Measurements from ENCODE around the gene MOB3B.
"Not testable (repeated sequence)": the region's sequence is repeated elsewhere in the genome, so short reads cannot be mapped to it uniquely, and the experiment has no call there.

Gene MOB3B

DNA sequence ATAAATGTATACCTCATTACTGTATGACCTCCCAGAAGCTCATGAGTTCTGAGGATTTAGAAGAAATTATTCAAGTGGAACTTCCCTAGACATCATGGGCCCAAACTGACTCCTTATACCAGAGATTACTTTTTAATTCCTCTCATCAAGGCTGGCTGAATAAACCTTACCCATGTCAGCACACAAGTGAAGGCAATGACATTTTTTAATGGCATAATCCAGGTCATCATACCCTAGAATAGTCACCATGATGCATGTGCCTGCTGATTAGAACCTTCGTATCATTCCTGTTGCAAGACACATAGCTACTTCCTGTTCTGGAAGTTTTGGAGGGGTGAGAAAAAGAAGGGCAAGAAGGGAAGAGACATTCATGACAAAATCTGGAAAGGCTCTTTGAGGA is 55.3 kb downstream of the MOB3B start:
- no peak for DNase-seq (ENCODE audit: low read depth)

DNA sequence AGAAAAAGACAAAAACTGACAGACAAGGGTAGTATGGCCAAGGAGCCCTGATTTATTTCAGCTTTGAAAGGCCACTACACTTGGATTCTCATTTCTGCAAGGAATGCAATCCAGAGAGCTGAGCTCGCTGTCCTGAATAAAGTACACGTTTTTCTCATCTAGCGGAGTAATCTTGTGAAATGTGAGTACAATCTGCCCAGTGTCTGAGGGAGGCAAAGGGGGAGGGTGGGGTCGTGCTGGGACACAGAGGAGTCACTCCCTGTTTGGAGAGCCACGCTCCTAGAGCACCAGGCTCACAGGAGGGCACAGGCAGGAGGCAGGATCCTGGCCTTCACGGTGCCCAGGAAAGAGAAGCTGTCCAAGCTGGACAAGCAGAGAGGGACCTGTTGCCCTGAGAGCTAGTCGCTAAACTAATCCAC is 56.5 kb downstream of the MOB3B start:
- DNase-seq (ENCODE audit: low read depth), result peak; percentile 36

DNA sequence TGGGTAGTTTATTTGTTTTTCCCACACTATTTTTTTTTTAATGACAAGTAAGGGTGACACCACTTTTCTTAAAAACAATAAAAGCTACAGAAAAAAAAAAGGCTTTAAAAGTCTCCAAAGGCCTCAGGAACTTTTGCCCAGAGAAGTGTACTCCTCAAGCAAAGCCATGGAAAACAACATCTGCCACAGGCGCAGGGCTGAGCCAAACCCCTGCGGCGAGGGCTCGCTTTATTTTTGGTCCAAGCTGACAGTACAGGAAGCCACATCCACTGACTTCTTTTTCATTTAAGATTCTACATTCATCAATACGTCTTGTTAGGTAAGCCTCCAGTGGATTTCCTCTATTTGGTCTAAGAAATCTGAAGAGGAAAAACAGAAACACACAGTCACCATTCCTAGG is 57.4 kb downstream of the MOB3B start:
- peak; percentile 17 for DNase-seq (ENCODE audit: low read depth)

DNA sequence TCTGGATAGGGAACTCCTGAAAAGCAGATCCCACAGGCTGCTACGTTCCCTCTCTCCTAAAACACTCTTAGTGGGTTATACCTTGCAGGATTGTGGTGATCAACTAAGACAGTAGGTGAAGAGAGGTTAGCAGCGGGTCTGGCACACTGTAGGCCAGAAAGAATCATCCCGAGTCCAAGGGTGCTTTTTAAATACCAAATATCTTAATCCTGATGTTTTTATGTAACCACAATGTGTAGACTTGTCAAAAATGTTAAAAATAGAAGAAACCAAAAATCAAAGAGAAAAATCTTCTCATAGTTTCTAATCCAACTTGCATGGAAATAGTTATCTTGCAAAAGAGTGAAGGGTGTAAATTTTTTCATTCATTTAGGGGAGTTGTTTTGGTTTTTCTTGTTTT is 57.8 kb downstream of the MOB3B start:
- DNase-seq (ENCODE audit: low read depth), result no peak

DNA sequence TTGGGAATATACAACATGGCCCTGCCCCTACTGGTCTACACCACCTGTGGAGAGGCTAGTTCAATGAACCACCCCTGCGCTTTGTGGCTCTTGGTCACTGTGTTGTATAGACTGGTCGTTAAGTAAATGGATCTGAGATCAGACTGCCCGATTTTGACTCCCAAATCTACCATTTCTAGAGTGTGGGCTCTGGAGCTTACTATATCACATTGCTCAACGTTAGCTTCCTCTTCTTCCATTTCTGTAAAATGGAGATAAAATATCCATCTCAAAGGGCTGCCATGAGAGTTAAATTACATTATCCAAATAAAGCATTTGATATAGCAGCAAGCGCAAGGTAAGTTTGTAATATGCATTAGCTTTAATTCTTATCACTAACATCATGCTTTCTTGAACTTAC is 58.2 kb downstream of the MOB3B start:
- no peak for DNase-seq (ENCODE audit: low read depth)

DNA sequence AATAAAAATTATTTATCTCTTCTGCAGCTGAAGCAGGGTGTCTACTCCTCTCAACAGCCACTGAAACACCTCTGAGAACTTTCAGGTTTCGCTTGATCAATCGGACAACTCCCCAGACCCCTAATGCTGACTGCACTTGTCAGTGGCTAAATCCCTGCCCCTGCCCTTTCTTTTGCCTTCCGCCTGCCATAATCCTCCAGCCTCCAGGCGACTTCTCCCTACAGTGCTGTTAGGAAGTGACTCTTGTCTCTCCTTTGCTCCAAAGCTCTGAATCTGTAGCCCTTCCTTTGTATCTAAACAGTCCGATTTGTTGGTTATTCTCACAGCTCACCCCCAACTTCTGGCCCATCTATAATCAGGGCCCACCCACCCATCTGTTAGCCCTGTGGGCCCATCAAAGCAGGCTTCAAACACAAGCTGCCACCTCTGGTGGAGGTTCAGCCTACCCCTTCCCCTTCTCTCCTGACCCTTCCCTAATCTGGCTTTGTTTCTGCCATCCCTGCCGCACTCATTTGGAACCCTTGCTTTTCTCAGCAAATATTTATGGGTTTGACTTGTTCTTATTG is 59.2 kb downstream of the MOB3B start:
- DNase-seq (ENCODE audit: low read depth), result no peak

DNA sequence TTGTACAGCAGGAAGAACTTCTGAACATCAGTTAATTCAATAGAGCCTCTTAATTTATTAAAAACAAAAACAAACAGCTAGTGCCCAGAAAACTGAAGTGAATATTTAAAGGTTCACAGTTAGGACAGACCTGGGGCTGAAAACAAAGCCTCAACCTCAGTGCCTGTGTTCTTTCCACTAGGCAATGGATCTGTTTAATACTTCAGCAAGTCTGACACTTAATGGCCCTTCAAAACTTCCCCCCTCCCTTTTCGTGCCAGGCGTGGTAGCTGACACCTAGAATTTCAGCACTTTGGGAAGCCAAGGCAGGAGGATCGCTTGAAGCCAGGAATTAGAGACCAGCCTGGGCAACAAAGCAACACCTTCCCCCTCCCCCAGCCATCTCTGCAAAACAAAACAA is 60.1 kb downstream of the MOB3B start:
- no peak for DNase-seq (ENCODE audit: low read depth)

- peak; percentile 13 for DNase-seq (ENCODE audit: low read depth)
Observed at GRCh38 chr9:27468462-27469110, 61.0 kb downstream of the MOB3B start.

GRCh38 chr9:27468000-27468399 is 61.6 kb downstream of the MOB3B start:
- no peak for DNase-seq (ENCODE audit: low read depth)

DNA sequence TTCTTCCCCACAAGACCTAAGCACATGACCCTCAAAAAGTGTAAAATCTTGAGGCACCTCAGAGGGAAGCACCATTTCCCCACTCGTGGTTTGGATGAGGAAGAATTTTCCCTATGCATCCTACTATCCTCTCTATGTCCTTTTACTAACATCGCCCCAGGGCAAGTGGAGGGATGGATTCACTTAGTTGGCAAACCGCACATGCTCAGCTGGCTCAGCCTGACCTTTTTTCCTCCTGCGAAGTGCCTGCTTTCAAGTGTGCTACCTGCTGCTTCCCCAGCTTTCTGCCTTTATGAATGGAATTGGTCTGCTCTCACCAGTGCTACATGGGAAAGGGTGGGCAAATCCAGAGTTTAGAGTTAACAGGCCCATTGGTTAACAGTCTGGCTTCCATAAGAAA is 62.1 kb downstream of the MOB3B start:
- no peak for DNase-seq (ENCODE audit: low read depth)

GRCh38 chr9:27466516-27466915 is 63.1 kb downstream of the MOB3B start:
- DNase-seq (ENCODE audit: low read depth), result not testable (repeated sequence)

DNA sequence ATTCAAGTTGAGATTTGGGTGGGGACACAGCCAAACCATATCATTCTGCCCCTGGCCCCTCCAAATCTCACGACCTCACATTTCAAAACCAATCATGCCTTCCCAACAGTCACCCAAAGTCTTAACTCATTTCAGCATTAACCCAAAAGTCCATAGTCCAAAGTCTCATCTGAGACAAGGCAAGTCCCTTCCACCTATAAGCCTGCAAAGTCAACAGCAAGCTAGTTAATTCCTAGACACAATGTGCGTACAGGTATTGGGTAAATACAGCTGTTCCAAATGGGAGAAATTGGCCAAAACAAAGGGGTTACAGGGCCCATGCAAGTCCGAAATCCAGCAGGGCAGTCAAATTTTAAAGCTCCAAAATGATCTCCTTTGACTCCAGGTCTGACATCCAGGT is 64.7 kb downstream of the MOB3B start:
- DNase-seq (ENCODE audit: low read depth), result not testable (repeated sequence)

GRCh38 chr9:27462846-27463245 is 66.8 kb downstream of the MOB3B start:
- no peak for DNase-seq (ENCODE audit: low read depth)

DNA sequence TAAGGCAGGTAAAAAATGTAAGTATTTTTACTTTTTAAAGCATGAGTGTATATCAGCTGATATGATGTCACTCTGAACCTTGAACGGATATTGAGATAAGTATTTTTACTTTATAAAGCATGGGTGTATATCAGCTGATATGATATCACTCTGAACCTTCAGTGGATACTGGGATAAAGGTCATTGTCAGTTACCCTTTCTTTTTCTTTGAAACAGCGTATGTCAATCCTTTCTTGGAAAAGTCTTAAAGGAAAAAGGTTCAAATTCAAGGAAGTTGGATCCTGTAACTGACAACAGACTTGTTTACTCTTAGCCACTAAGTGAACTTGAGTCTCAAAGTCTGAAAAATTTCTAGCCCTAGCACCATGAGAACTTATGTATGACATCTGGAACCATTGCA is 67.2 kb downstream of the MOB3B start:
- DNase-seq (ENCODE audit: low read depth), result no peak

DNA sequence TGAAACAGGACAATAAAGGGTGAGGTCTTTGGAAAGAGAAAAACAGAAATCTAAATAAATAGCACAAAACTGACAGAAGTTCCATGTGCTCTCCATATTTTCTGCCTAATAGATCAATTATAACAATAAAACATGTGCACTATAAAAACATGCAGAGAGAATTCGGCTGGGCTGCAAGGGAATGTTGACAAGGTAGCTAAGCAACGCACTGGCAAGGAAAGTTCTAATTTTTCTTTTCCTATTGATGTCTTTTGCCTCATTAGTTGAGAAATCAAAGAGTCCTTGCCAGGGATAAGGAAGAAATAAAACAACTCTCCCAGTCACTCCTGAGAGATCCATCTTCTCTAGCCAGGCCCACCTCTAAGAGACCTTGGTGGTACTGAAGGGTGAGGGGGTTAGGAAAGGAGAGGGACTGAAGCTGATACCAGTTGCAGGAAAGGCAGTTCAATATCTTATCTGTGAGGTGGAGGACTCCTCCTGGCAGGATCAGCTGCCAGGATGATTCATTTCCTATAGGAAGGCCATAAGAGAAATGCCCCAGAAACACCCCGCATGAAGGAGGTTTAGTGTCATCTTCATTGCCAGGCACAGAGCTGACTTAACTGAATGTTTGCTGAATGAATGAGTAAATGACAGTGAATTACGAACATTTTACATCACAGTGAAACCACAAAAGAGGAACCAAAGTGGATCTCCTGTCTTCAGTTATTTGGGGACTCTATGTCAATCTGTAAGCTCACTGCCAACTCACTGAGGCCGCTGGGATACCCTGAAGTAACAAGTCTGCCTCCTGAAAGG is 69.2 kb downstream of the MOB3B start:
- peak; percentile 9 for DNase-seq (ENCODE audit: low read depth)

- DNase-seq (ENCODE audit: low read depth), result no peak
Observed at GRCh38 chr9:27457445-27457844, 72.2 kb downstream of the MOB3B start.

DNA sequence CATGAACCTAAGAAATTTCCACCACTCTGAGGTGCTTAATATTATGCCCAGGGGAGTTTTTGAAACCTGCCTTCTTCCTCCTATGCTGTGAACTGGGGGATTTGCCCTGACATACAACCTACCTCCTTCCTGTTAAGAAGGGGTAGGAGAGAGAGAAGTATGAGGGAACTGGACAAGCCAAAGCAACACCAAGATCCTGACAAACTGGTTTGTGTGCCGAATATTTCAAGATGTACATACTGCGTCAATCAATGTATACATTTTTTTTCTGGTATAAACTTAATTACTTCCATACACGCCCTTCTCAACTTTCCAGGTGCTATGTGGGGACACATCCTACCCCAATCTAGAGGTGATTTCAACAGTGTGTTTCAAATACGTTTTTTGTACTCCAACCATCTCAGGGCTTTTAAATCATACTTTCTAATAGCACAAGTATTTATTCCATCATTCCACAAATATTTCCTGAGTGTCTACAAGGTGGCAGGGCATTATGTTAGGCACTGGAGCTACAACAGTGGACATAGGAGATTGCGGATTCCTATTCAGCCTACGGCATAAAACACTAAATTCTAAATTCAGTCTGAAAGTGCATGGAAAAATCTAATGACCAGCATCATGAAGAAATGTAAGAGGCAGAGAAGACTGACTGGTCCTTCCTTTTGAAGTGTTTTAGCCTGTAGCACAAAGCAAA is 75.6 kb downstream of the MOB3B start:
- DNase-seq (ENCODE audit: low read depth), result no peak

DNA sequence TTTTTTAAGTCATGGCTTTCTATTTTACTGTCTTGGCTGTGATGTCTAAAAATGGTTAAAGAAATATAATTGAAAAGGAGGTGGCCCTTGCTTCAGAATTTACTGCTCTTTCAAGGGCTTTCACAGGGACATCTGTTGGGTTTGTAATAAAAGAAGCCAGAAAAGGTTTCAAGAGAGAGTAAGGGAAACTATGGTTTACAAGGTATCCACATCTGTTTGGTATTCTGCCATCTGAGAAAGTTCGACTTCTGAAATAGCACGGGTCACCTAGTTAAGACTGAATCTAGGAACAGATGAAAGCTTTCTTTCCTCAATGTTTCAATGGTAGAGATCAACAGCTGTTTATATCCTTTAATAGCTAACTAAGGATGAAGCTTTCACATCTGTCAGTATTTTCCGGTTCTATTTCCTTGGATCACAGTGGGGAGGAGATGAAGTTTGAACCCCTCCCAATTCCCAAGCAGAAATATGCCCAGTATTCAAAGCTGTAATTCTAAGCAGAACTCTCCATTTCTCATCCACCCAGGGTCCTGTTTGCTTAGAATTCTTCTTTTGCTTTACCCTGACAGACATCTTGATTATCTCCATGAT is 78.3 kb downstream of the MOB3B start:
- no peak for DNase-seq (ENCODE audit: low read depth)

DNA sequence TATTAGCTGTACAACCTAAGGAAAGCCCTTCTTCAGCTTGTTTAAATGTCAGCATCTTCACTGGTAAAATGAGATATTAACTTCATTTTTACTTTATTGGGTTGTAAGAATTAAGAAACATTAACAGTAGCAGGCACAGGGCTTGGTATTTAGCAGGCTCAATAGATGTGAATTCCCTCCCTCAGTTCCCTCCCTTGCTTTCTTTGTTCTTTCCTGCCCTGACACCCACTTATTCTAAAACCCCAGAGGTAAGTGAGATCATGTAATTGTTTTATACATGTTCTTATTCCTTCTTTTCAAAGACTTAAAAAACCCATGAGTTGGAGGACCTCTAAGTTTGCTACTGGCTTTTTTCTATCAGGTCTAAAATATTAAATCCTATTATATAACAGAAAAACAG is 78.9 kb downstream of the MOB3B start:
- no peak for DNase-seq (ENCODE audit: low read depth)

- not testable (repeated sequence) for DNase-seq (ENCODE audit: low read depth)
Observed at GRCh38 chr9:27448356-27448755, 81.3 kb downstream of the MOB3B start.

DNA sequence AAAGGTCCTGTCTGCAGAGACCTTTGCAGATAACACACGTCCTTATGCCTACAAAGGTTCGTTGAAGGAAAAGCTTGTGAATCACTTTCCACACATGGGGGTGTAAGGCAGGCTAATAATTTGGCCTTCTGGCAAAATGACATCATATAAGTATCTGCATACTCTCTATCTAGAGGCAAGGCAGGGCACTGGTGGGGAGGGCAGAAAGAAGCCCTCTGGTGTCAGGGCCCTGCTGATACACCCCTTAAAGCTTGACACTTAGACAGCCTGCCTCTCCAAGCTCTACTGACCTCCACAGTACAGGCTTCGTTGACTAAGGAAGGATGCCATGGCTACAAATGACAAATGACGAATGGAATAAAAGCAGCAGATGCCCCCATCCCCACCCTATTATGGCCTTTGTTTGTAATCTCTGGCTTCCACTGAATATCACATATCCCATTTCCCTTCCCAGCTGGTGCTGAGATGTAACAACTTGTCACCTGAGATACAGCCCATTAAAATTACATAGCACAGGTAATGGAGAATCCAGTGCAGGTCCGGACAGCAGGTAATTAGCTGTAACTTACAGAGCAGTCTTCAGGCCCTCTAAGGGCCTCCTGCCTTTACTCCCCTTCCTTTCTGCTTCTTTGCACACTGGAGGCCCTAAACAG is 82.5 kb downstream of the MOB3B start:
- no peak for DNase-seq (ENCODE audit: low read depth)

GRCh38 chr9:27445688-27446087 is 83.9 kb downstream of the MOB3B start:
- no peak for DNase-seq (ENCODE audit: low read depth)
